GM21529 (cell line): ENCODE data around the gene BAZ2A.
"Not testable (repeated sequence)": the region's sequence is repeated elsewhere in the genome, so short reads cannot be mapped to it uniquely, and the experiment has no call there.

ENCODE experiments used
- ATAC-seq: cut with Tn5 transposase; IDR thresholded peaks from one replicate; pipeline ENCODE4 v1.9.1; 2021; ENCODE audit not compliant: unreplicated experiment

Gene BAZ2A

GRCh38 chr12:56599041-56599440, 31.1 kb downstream of the BAZ2A start:
- no peak for ATAC-seq

DNA sequence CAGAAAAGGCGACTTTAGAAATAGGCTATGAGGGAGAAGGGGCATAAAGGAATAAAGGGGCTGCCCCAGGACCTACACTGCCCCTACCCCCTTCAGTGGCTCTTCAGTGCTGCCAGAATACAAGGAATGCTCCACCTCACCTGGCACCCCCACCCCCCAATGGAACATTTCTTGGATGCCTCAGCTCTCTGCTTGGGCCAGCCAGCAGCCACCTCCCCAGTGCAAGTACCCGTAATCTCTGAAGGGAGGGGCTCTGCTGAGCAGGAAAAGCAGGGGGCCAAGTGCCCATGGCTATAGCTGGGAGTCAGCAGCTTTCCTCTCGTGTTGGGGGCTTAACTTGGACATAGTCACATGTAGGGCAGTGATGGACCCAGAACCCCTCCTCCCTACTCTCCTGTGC, 33.3 kb downstream of the BAZ2A start:
- no peak for ATAC-seq

- no peak for ATAC-seq
Measured at GRCh38 chr12:56593909-56594621, 36.1 kb downstream of the BAZ2A start.

GRCh38 chr12:56591961-56592360, 38.2 kb downstream of the BAZ2A start:
- ATAC-seq = no peak

DNA sequence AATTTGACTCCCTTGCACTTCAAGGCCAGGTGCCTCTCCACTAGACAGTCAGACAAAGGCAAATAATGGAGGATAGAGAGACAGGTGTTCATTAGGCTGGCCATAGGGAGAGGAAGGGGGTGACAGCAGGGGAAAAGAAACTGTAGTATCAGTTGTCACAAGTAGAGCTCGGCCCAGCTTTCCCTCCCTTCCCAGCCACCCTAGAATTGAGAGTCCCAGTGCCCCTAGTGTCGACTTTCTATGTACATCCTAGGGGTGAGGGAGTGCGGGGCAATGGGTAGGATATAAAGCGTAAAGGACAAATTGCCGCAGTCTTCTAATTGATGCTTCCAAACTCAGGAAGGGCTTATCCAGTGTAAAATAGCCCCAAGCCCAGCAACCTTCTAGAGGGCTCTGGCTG, 39.0 kb downstream of the BAZ2A start:
- no peak for ATAC-seq

- no peak for ATAC-seq
Measured at GRCh38 chr12:56590237-56590830, 39.8 kb downstream of the BAZ2A start.

- no peak for ATAC-seq
Measured at GRCh38 chr12:56589783-56590182, 40.3 kb downstream of the BAZ2A start.

DNA sequence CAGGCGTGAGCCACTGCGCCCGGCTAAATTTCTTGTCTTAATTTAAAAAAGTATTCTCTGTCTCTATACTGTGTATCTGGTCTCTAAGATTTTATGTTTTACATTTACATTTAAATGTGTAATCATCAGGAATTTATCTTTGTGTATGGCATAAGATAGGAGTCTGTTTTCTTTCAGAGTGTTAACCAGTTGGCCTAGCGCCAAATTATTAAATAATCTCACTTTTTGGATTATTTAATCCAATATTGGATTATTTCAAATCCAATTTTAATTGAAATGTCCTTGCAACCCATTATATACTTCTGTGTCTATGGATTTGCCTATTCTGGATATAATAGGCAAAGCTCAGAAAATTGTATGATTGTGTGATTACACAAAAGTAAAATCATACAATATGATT, 45.0 kb downstream of the BAZ2A start:
- ATAC-seq = no peak

GRCh38 chr12:56581418-56582145, 48.5 kb downstream of the BAZ2A start:
- no peak for ATAC-seq

DNA sequence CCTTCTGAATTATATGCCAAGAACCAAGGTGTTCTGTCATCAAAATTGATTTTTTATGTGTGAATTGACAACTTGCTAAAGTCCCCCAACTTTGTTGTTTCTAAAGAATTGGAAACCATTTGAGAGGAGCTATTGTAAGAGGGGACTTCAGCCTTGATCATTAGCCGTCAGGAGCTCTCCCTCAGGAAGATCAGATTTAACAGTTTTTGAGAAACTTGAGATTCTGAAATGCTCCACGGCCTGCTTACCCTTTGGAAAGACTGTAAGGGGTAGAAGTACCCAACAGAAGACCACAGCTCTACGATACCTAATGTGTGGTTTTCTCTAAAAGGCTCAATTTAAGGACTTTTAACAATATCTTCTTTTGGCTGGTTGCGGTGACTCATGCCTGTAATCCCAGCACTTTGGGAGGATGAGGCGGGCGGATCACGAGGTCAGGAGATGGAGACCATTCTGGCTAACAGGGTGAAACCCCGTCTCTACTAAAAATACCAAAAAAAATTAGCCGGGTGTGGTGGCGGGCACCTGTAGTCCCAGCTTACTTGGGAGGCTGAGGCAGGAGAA, 51.1 kb downstream of the BAZ2A start:
- ATAC-seq = no peak

DNA sequence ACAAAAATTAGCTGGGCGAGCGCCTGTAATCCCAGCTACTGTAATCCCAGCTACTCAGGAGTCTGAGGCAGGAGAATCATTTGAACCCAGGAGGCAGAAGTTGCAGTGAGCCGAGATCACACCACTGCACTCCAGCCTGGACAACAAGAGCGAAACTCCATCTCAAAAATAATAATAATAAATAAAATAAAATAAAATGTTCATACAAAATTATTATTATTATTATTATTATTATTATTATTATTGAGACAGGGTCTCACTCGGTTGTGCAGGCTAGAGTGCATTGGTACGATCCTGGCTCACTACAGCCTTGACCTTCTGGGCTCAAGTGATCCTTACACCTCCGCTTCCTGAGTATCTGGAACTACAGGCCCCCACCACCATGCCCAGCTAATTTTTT, 52.9 kb downstream of the BAZ2A start:
- not testable (repeated sequence) for ATAC-seq

- ATAC-seq = no peak
Measured at GRCh38 chr12:56574210-56574609, 55.9 kb downstream of the BAZ2A start.

GRCh38 chr12:56572288-56572687, 57.8 kb downstream of the BAZ2A start:
- no peak for ATAC-seq

- ATAC-seq = no peak
Measured at GRCh38 chr12:56571121-56571520, 59.0 kb downstream of the BAZ2A start.

DNA sequence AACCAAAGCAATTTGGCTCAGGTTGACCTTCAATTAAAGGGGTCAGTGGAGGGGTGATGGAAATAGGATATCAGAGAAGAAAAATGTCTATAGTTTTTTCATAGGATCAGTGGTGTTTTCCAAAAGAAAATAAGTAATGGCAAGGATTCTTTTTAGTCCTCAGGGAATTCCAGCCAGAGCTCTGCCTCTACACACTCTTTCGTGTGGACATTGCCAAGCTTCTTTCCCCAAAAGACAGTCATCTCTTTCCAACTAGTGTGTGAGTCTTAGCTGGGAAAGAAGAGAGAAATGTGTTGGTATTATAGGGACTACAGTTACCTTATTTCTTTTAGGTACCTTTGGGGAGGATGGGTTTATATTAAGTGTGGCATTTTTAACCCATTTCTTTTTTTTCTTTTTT, 62.0 kb downstream of the BAZ2A start:
- ATAC-seq = no peak

- ATAC-seq = peak; percentile 79
Measured at GRCh38 chr12:56565510-56566101, 64.5 kb downstream of the BAZ2A start.

DNA sequence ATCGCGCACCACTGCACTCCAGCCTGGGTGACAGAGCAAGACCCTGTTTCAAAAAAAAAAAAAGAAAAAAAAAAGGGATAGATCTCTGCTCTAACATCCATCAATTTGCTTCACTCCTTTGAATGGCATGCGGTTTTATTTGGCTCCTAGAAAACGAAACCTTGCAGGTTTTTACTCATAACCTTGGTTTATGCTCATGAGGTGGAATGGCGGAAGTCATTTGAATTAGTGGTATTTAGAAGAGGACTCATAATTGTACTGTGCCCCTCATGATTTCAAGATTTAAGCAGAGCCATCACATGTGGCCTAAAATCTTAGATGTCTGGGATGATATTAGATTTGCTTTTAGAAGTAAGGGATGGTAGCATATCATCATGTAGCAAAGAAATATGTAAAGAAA, 79.1 kb downstream of the BAZ2A start:
- ATAC-seq = no peak

- ATAC-seq = no peak
Measured at GRCh38 chr12:56546680-56547079, 83.4 kb downstream of the BAZ2A start.
